Thyroid gland (tissue), 4 donors: ENCODE measurements around the gene C11orf21. TPM values are rescaled to one million over a fixed set of nuclear protein-coding genes. Genes with fewer than 3 reads are reported as not detected.

ENCODE experiments used
- DNase-seq, 2 donors: peaks; one replicate each; pipeline ENCODE4 v3.0.0-alpha.2; 2019
- H3K27ac ChIP-seq, 3 donors: fragments of 200-600 bp; sonication (generic); 1 replicate in 2 of 3; 2 replicates in 1 of 3; pipeline ENCODE4 v1.5.1; 2016 to 2019; ENCODE audit warnings: mild to moderate bottlenecking in 1 of 3, moderate library complexity in 1 of 3
- H3K27me3 ChIP-seq: fragments of 200-600 bp; sonication (generic); one replicate; pipeline ENCODE4 v1.5.1; 2019
- H3K36me3 ChIP-seq, 2 donors: fragments of 200-600 bp; sonication (generic); one replicate each; pipeline ENCODE4 v1.5.1; 2016 to 2019
- H3K4me1 ChIP-seq, 2 donors: fragments of 200-600 bp; sonication (generic); one replicate each; pipeline ENCODE4 v1.5.1; 2017 to 2019
- H3K4me3 ChIP-seq, 3 donors: fragments of 200-600 bp; sonication (generic); replicated peaks in 1 of 3; 1 replicate in 2 of 3; 2 replicates in 1 of 3; pipeline ENCODE4 v1.5.1; 2016; ENCODE audit warnings: mild to moderate bottlenecking in 1 of 3
- H3K9me3 ChIP-seq: fragments of 200-600 bp; sonication (generic); one replicate; pipeline ENCODE4 v1.5.1; 2017
- CTCF ChIP-seq, 6 experiments: fragments of 200-600 bp in 3 of 6; fragments of 450-650 bp in 3 of 6; sonication (generic) in 3 of 6; IDR thresholded peaks; one replicate each; pipeline ENCODE4 v1.5.1; 2016 to 2019; ENCODE audit warnings: antibody characterized with exemption in 6 of 6, mild to moderate bottlenecking in 2 of 6, inconsistent platforms in 1 of 6, moderate library complexity in 1 of 6
- POLR2A ChIP-seq, 2 donors: fragments of 450-650 bp; IDR thresholded peaks; one replicate each; pipeline ENCODE4 v1.6.1; 2017; ENCODE audit warnings: antibody characterized with exemption in 2 of 2, mild to moderate bottlenecking in 2 of 2, moderate library complexity in 1 of 2
- WGBS, 2 donors: methylation state at CpG; one replicate each; pipeline ENCODE4 v1.1.5; 2017; 5-methylcytosine and 5-hydroxymethylcytosine counted together
- intact Hi-C: fragments of 100-400 bp; cut with DNase I; formaldehyde crosslinking; loops from one replicate; pipeline ENCODE4 v1.15.1; 2023
- small RNA-seq: library from RNA; depleted of rRNA; stranded (forward); fragments of <200 nt; gene quantifications from one replicate; pipeline ENCODE3, GENCODE V24; 2016
- total RNA-seq, 4 donors: library from RNA; depleted of rRNA; stranded (reverse); fragments of >200 nt; gene quantifications; one replicate each; pipeline ENCODE4 v1.2.3, GENCODE V29; 2016

The C11orf21 gene
- total RNA-seq, 4 donors from 2014 or later: 0.15 to 0.67 (median 0.45) TPM

- Histone ChIP-seq H3K9me3 (no peaks in the 10 kb centered on the region), H3K27ac (no peak overlapping the region), H3K4me3 (no peak overlapping the region), H3K4me1 (no peaks in the 10 kb centered on the region), H3K36me3 (no peaks in the 10 kb centered on the region), H3K27me3 (no peaks in the 10 kb centered on the region)
- no peak for TF ChIP-seq POLR2A (IDR thresholded peaks at IDR 0.05)
- TF ChIP-seq CTCF (IDR thresholded peaks at IDR 0.05): no peak
- WGBS, 2 donors: 80 to 85% methylated on average over 14 to 16 of the region's 20 CpGs
- no peak for DNase-seq
- intact Hi-C loops: no loop called here
Measured at GRCh38 chr11:2249189-2249916, 52.4 kb downstream of the C11orf21 start.

GRCh38 chr11:2248762-2249161 lies 53.0 kb downstream of the C11orf21 start:
- TF ChIP-seq CTCF (IDR thresholded peaks at IDR 0.05) (no peak), POLR2A (IDR thresholded peaks at IDR 0.05) (no peak)
- 93 to 95% methylated on average over 7 of the region's 7 CpGs for WGBS, 2 donors
- no peak overlapping the region for H3K27ac ChIP-seq
- no peaks in the 10 kb centered on the region for H3K9me3 ChIP-seq
- H3K4me1 ChIP-seq: no peaks in the 10 kb centered on the region
- no peak overlapping the region for H3K4me3 ChIP-seq
- H3K27me3 ChIP-seq: no peaks in the 10 kb centered on the region
- intact Hi-C loops: no loop called here
- no peaks in the 10 kb centered on the region for H3K36me3 ChIP-seq
- DNase-seq: no peak

- Histone ChIP-seq H3K9me3 (no peaks in the 10 kb centered on the region), H3K36me3 (no peaks in the 10 kb centered on the region), H3K27me3 (no peaks in the 10 kb centered on the region), H3K27ac (no peak overlapping the region), H3K4me3 (no peak overlapping the region), H3K4me1 (no peaks in the 10 kb centered on the region)
- DNase-seq: no peak
- TF ChIP-seq CTCF (IDR thresholded peaks at IDR 0.05): no peak
- TF ChIP-seq POLR2A (IDR thresholded peaks at IDR 0.05): no peak
- 86 to 90% methylated on average over 11 of the region's 11 CpGs for WGBS, 2 donors
- intact Hi-C loops: no loop called here
Measured at GRCh38 chr11:2248242-2248641, 53.5 kb downstream of the C11orf21 start.

- intact Hi-C loops: no loop called here
- 81 to 87% methylated on average over 7 of the region's 7 CpGs for WGBS, 2 donors
- Histone ChIP-seq H3K36me3 (no peaks in the 10 kb centered on the region), H3K4me3 (no peak overlapping the region), H3K9me3 (no peaks in the 10 kb centered on the region), H3K27ac (no peak overlapping the region), H3K4me1 (no peaks in the 10 kb centered on the region), H3K27me3 (no peaks in the 10 kb centered on the region)
- TF ChIP-seq CTCF (IDR thresholded peaks at IDR 0.05): no peak
- no peak for TF ChIP-seq POLR2A (IDR thresholded peaks at IDR 0.05)
- DNase-seq: no peak
Measured at GRCh38 chr11:2247496-2247895, 54.2 kb downstream of the C11orf21 start.

Small RNAs within 50 kb of the gene (small RNA-seq; reads per million reads assigned to genes)
- not detected for gene RNU6-878P

Other genes starting within 250 kb of the C11orf21 start
- gene IGF2, start 162.5 kb downstream of the C11orf21 start, total RNA-seq: 10 to 100 TPM in 3 of 4 donors, 1 to 10 TPM in 1; 9.9 to 26.6 (median 18.1) TPM
- not detected for gene INS, start 140.7 kb downstream of the C11orf21 start, total RNA-seq
- gene TH, start 130.1 kb downstream of the C11orf21 start, total RNA-seq: not detected
- 1 to 10 TPM in 1 of 4 donors, under 1 TPM in 3; 0.46 to 2.9 (median 0.66) TPM for gene ASCL2, start 31.3 kb downstream of the C11orf21 start, total RNA-seq
- under 1 TPM in 2 of 4 donors, not detected in 2; 0.33 to 0.45 TPM for gene TSPAN32, start 95 bp upstream of the C11orf21 start, total RNA-seq
- 100 to 1,000 TPM; 264 to 370 (median 298) TPM for gene CD81, start 75.4 kb upstream of the C11orf21 start, total RNA-seq
- 10 to 100 TPM; 37.5 to 62.3 (median 45.1) TPM for gene TSSC4, start 98.8 kb upstream of the C11orf21 start, total RNA-seq
- gene TRPM5, start 142.6 kb upstream of the C11orf21 start, total RNA-seq: 1 to 10 TPM in 1 of 4 donors, under 1 TPM in 3; 0.54 to 2.4 (median 0.73) TPM
- gene KCNQ1, start 143.1 kb upstream of the C11orf21 start, total RNA-seq: 100 to 1,000 TPM in 2 of 4 donors, 10 to 100 TPM in 2; 51.3 to 103 (median 97.8) TPM